ENCODE data around the gene LINGO3. TPM values are rescaled to one million over a fixed set of nuclear protein-coding genes. Genes with fewer than 3 reads are reported as not detected.

LINGO3 gene
- total RNA-seq, 4 donors from 2014 or later, result 0.45 TPM; not detected in 3

GRCh38 chr19:2290441-2291184 lies 17.3 kb downstream of the LINGO3 start:
- DNase-seq, result peak in 1 of 2 donors; percentile 15
- no peak overlapping the region for H3K27ac ChIP-seq
- intact Hi-C loops (cut with DNase I), result no loop called here

GRCh38 chr19:2289714-2290435 lies 18.1 kb downstream of the LINGO3 start:
- 2% methylated on average over 23 of the region's 74 CpGs; no CpG with 5 or more reads in 1 of the 2 donors for WGBS, 2 donors
- H3K27ac ChIP-seq, result no peak overlapping the region
- peak overlapping the region in 1 of 3 donors; percentile 28 for H3K4me3 ChIP-seq (replicated peaks in 1 of 3)
- H3K4me1 ChIP-seq, result peaks cover 5 to 26% of the 10 kb centered on the region in 2 donors
- DNase-seq, result peak in 1 of 2 donors; percentile 20
- H3K27me3 ChIP-seq, result peaks cover 23% of the 10 kb centered on the region
- intact Hi-C loops (cut with DNase I), result no loop called here
- TF ChIP-seq CTCF (IDR thresholded peaks at IDR 0.05), result no peak
- no peak for TF ChIP-seq POLR2A (IDR thresholded peaks at IDR 0.05)
- H3K9me3 ChIP-seq, result no peaks in the 10 kb centered on the region
- no peaks in the 10 kb centered on the region for H3K36me3 ChIP-seq

More at GRCh38 chr19:2290441-2291184, 17.3 kb downstream of the LINGO3 start:
- peaks cover 5 to 26% of the 10 kb centered on the region in 2 donors for H3K4me1 ChIP-seq
- peak overlapping the region in 1 of 3 donors; percentile 28 for H3K4me3 ChIP-seq (replicated peaks in 1 of 3)
- WGBS, 2 donors, result 3% methylated on average over 12 of the region's 82 CpGs; no CpG with 5 or more reads in 1 of the 2 donors
- H3K36me3 ChIP-seq, result no peaks in the 10 kb centered on the region
- TF ChIP-seq CTCF (IDR thresholded peaks at IDR 0.05) (no peak), POLR2A (IDR thresholded peaks at IDR 0.05) (no peak)
- peaks cover 23% of the 10 kb centered on the region for H3K27me3 ChIP-seq
- no peaks in the 10 kb centered on the region for H3K9me3 ChIP-seq

- Histone ChIP-seq H3K27me3 (peaks cover 23% of the 10 kb centered on the region), H3K9me3 (no peaks in the 10 kb centered on the region), H3K4me1 (peaks cover 5 to 23% of the 10 kb centered on the region in 2 donors), H3K27ac (no peak overlapping the region), H3K36me3 (no peaks in the 10 kb centered on the region), H3K4me3 (replicated peaks in 1 of 3) (no peak overlapping the region)
- 50 to 53% methylated on average over 13 to 16 of the region's 28 CpGs for WGBS, 2 donors
- intact Hi-C loops (cut with DNase I), result no loop called here
- TF ChIP-seq CTCF (IDR thresholded peaks at IDR 0.05) (no peak), POLR2A (IDR thresholded peaks at IDR 0.05) (no peak)
- DNase-seq, result no peak
Observed at GRCh38 chr19:2288818-2289713, 18.9 kb downstream of the LINGO3 start.

GRCh38 chr19:2288338-2288817 lies 19.6 kb downstream of the LINGO3 start:
- Histone ChIP-seq H3K27ac (no peak overlapping the region), H3K4me1 (peaks cover 5 to 23% of the 10 kb centered on the region in 2 donors), H3K27me3 (peaks cover 23% of the 10 kb centered on the region), H3K9me3 (no peaks in the 10 kb centered on the region), H3K36me3 (no peaks in the 10 kb centered on the region), H3K4me3 (replicated peaks in 1 of 3) (no peak overlapping the region)
- intact Hi-C loops (cut with DNase I), result no loop called here
- TF ChIP-seq POLR2A (IDR thresholded peaks at IDR 0.05), result no peak
- TF ChIP-seq CTCF (IDR thresholded peaks at IDR 0.05), result no peak
- WGBS, 2 donors, result 83 to 90% methylated on average over 13 to 17 of the region's 17 CpGs
- DNase-seq, result no peak
